ENCODE measurements around the gene E2F4. TPM values are rescaled to one million over a fixed set of nuclear protein-coding genes. Genes with fewer than 3 reads are reported as not detected.

The E2F4 gene
- total and polyA plus RNA-seq, 2 of the 13 experiments (the other 11 are each of a cell fraction or from before 2014, with no cell fraction given) = 84.8 to 91.2 TPM

GRCh38 chr16:67181346-67181745, 10.6 kb upstream of the E2F4 start:
- WGBS (ENCODE audit: low lambda C conversion rate) = 72% methylated on average over 2 of the region's 2 CpGs
- in situ Hi-C loops (cut with HindIII; ENCODE audit: extremely low pct_ligation_motif_present, low pct_unique_long_range_greater_than_20kb) = no loop called here
- TF ChIP-seq ZNF446 (CRISPR knock-in tag; IDR thresholded peaks at IDR 0.05) = no peak
- TF ChIP-seq ZFYVE20 (CRISPR knock-in tag; IDR thresholded peaks at IDR 0.05; ENCODE audit: borderline replicate concordance, low read depth) = no peak
- TF ChIP-seq AGO1 (IDR thresholded peaks at IDR 0.05; ENCODE audit: low read depth, low read length, poor library complexity, severe bottlenecking) = no peak
- TF ChIP-seq ZNF710 (CRISPR knock-in tag; IDR thresholded peaks at IDR 0.05; ENCODE audit: borderline replicate concordance) = no peak
- TF ChIP-seq ZFP1 (CRISPR knock-in tag; IDR thresholded peaks at IDR 0.05) = no peak
- no peak for TF ChIP-seq GZF1 (CRISPR knock-in tag; IDR thresholded peaks at IDR 0.05)
- no peak for TF ChIP-seq ZNF501 (CRISPR knock-in tag; IDR thresholded peaks at IDR 0.05)
- no peak for TF ChIP-seq CREBL2 (CRISPR knock-in tag; IDR thresholded peaks at IDR 0.05; ENCODE audit: borderline replicate concordance)
- no peak for TF ChIP-seq SMAD9 (CRISPR knock-in tag; IDR thresholded peaks at IDR 0.05)
- TF ChIP-seq ZSCAN31 (CRISPR knock-in tag; IDR thresholded peaks at IDR 0.05; ENCODE audit: low read depth) = no peak
- TF ChIP-seq ZBTB34 (CRISPR knock-in tag; IDR thresholded peaks at IDR 0.05) = no peak
- TF ChIP-seq ZNF33A (CRISPR knock-in tag; IDR thresholded peaks at IDR 0.05; ENCODE audit: borderline replicate concordance) = no peak
- no peak for TF ChIP-seq SKI (IDR thresholded peaks at IDR 0.05; ENCODE audit: partially characterized antibody)
- TF ChIP-seq ZKSCAN1 (IDR thresholded peaks at IDR 0.05; ENCODE audit: low read length) = no peak
- no peak for TF ChIP-seq ZMYM3 (CRISPR knock-in tag; IDR thresholded peaks at IDR 0.05)
- TF ChIP-seq ZZZ3 (CRISPR knock-in tag; IDR thresholded peaks at IDR 0.05; ENCODE audit: borderline replicate concordance) = no peak
- no peak for TF ChIP-seq CEBPG (CRISPR knock-in tag; IDR thresholded peaks at IDR 0.05)
- Histone ChIP-seq H3K36me3 (replicated peaks in 1 of 2; ENCODE audit: control insufficient read depth in 1 of 2, insufficient read depth in 2 of 2, low read length in 2 of 2) (no peaks in the 10 kb centered on the region), H3K4me3 (replicated peaks in 1 of 3; ENCODE audit: insufficient read depth in 1 of 3, low read depth in 2 of 3, low read length in 3 of 3) (no peak overlapping the region), H3K4me2 (ENCODE audit: low read depth, low read length) (no peak overlapping the region), H3K9ac (ENCODE audit: insufficient read depth, low read depth, low read length) (no peak overlapping the region), H3K27me3 (ENCODE audit: control insufficient read depth in 1 of 2, insufficient read depth in 2 of 2, low read length in 2 of 2) (no peaks in the 10 kb centered on the region; a peak in 1 of 5 replicates), H3K9me3 (ENCODE audit: low read length) (no peaks in the 10 kb centered on the region), H3K27ac (ENCODE audit: extremely low read length, insufficient read depth, low read length) (no peak overlapping the region), H4K20me1 (ENCODE audit: insufficient read depth, low read length) (no peaks in the 10 kb centered on the region; the same call in 1 of the 2 replicates), H3K4me1 (ENCODE audit: insufficient read depth, low read length) (peaks cover 52% of the 10 kb centered on the region), H3K79me2 (ENCODE audit: insufficient read depth, low read length) (no peaks in the 10 kb centered on the region), H2AFZ (ENCODE audit: low read length) (no peak overlapping the region)
- DNase-seq (ENCODE audit: low spot score) (no peak), FAIRE-seq (no peak), ATAC-seq (no peak)
- ChIA-PET CTCF (ENCODE audit: low intra/inter-chr PET ratio, low total read pairs) (no interaction called here), POLR2A (interaction anchor here (2.0 kb wide), 1 partner anchor 11 kb away, joined by 6 read pairs; the partner anchor contains the start of gene NOL3)
- intact Hi-C loops (cut with micrococcal nuclease; ENCODE audit: unreplicated experiment) = no loop called here
- BruUV-seq (replicated peaks) = no TSS peak
